Stomach (tissue), 9 donors: ENCODE data around the gene ZMAT5. TPM values are rescaled to one million over a fixed set of nuclear protein-coding genes. Genes with fewer than 3 reads are reported as not detected.

ENCODE experiments used
- DNase-seq, 2 donors: peaks; one replicate each; pipeline versions ENCODE4 v3.0.0 to v3.0.0-alpha.2; 2013 to 2019
- H3K27ac ChIP-seq, 5 donors: fragments of 200-600 bp in 4 of 5; sonication (generic) in 4 of 5; one replicate each; pipeline ENCODE4 v1.5.1; 2013 to 2019; ENCODE audit warnings: mild to moderate bottlenecking in 1 of 5, moderate library complexity in 1 of 5
- H3K27me3 ChIP-seq, 3 donors: fragments of 200-600 bp; sonication (generic); one replicate each; pipeline ENCODE4 v1.5.1; 2017 to 2019; ENCODE audit warnings: mixed run types in 1 of 3
- H3K36me3 ChIP-seq, 4 donors: fragments of 200-600 bp; sonication (generic); 1 replicate in 3 of 4; 2 replicates in 1 of 4; pipeline ENCODE4 v1.5.1; 2016 to 2019
- H3K4me1 ChIP-seq, 4 donors: fragments of 200-600 bp; sonication (generic); one replicate each; pipeline ENCODE4 v1.5.1; 2016 to 2019
- H3K4me3 ChIP-seq, 4 donors: fragments of 200-600 bp; sonication (generic) in 3 of 4; one replicate each; pipeline ENCODE4 v1.5.1; 2016 to 2019; ENCODE audit warnings: mild to moderate bottlenecking in 1 of 4
- H3K9me3 ChIP-seq, 4 donors: fragments of 200-600 bp; sonication (generic); one replicate each; pipeline ENCODE4 v1.5.1; 2016 to 2019
- EP300 ChIP-seq: sonication (generic); formaldehyde crosslinking; IDR thresholded peaks from one replicate; pipeline ENCODE4 v1.6.1; 2017; ENCODE audit warnings: antibody characterized with exemption
- POLR2A ChIP-seq, 4 donors: fragments of 450-650 bp; IDR thresholded peaks; one replicate each; pipeline ENCODE4 v1.6.1; 2016; ENCODE audit warnings: antibody characterized with exemption in 4 of 4, control low read depth in 2 of 4, mild to moderate bottlenecking in 1 of 4, moderate library complexity in 1 of 4
- POLR2AphosphoS5 ChIP-seq, 3 donors: sonication (generic); formaldehyde crosslinking; IDR thresholded peaks; one replicate each; pipeline ENCODE4 v1.6.1; 2016; ENCODE audit warnings: antibody characterized with exemption in 3 of 3
- WGBS, 5 donors: extraction: QIAGEN DNeasy Blood & Tissue Kit in 3 of 5; methylation state at CpG; one replicate each; pipeline versions ENCODE4 v1.1.5 to v1.1.7; 2013 to 2018; 5-methylcytosine and 5-hydroxymethylcytosine counted together
- intact Hi-C: fragments of 100-400 bp; cut with DNase I; formaldehyde crosslinking; loops from one replicate; pipeline ENCODE4 v1.15.1; 2023; ENCODE audit warnings: low total_unique reads
- polyA plus RNA-seq, 3 donors: library from polyadenylated mRNA; stranded (reverse); fragments of 200-250 nt; gene quantifications; one replicate each; pipeline ENCODE4 v1.2.3, GENCODE V29; 2013
- total RNA-seq, 5 donors: library from RNA; depleted of rRNA; stranded (reverse); fragments of >200 nt; gene quantifications; one replicate each; pipeline versions ENCODE4 v1.1.0 to v1.2.3, GENCODE V29; 2014 to 2016
- TF ChIP-seq, protein P1 (sequence below), 7 experiments: fragments of 450-650 bp in 4 of 7; fragments of 200-600 bp in 3 of 7; sonication (generic) in 3 of 7; IDR thresholded peaks; one replicate each; pipeline ENCODE4 v1.5.1; 2016 to 2019; ENCODE audit warnings: antibody characterized with exemption in 7 of 7, control low read depth in 2 of 7, mild to moderate bottlenecking in 1 of 7
- donor health status: healthy with polysubstance abuse.
- donor health status: Bipolar disorder and iron deficiency.
- donor health status: healthy.

Gene ZMAT5
- total and polyA plus RNA-seq, 8 donors = 0.58 to 37.9 (median 14.8) TPM

DNA sequence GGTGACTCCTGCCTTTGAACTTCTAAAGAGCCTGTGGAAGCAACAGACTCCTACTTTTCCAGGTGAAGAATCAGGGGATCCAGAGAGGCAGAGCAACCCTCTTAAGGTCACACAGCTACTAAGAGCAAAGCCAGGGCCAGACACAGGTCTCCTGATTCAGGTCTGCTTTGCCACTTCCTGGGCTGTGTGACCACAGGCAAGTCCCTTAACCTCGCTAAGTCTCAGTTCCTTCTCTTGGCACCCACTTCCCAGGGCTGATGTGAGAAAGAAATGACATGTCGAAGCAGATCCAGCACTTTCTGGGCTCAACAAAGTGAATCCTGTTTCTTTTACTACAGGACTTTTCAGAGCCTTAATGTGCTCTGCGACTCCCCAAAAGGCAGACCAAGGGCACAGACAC lies 30.5 kb upstream of the ZMAT5 start:
- Histone ChIP-seq H3K27me3 (no peaks in the 10 kb centered on the region), H3K9me3 (no peaks in the 10 kb centered on the region), H3K4me3 (no peak overlapping the region), H3K4me1 (peaks cover 44 to 59% (median 50%) of the 10 kb centered on the region in 4 donors), H3K27ac (peak overlapping the region in 3 of 5 donors; percentile 36 to 89 (median 88)), H3K36me3 (peaks cover 47 to 99% (median 84%) of the 10 kb centered on the region in 4 donors)
- WGBS, 5 donors = 84 to 96% (median 87%) methylated on average over 3 of the region's 3 CpGs
- TF ChIP-seq POLR2A (IDR thresholded peaks at IDR 0.05) = no peak
- no peak for TF ChIP-seq POLR2AphosphoS5 (IDR thresholded peaks at IDR 0.05)
- no peak for TF ChIP-seq EP300
- TF ChIP-seq, protein P1, sequence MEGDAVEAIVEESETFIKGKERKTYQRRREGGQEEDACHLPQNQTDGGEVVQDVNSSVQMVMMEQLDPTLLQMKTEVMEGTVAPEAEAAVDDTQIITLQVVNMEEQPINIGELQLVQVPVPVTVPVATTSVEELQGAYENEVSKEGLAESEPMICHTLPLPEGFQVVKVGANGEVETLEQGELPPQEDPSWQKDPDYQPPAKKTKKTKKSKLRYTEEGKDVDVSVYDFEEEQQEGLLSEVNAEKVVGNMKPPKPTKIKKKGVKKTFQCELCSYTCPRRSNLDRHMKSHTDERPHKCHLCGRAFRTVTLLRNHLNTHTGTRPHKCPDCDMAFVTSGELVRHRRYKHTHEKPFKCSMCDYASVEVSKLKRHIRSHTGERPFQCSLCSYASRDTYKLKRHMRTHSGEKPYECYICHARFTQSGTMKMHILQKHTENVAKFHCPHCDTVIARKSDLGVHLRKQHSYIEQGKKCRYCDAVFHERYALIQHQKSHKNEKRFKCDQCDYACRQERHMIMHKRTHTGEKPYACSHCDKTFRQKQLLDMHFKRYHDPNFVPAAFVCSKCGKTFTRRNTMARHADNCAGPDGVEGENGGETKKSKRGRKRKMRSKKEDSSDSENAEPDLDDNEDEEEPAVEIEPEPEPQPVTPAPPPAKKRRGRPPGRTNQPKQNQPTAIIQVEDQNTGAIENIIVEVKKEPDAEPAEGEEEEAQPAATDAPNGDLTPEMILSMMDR (IDR thresholded peaks at IDR 0.05) = no peak
- DNase-seq = no peak
- intact Hi-C loops = no loop called here

DNA sequence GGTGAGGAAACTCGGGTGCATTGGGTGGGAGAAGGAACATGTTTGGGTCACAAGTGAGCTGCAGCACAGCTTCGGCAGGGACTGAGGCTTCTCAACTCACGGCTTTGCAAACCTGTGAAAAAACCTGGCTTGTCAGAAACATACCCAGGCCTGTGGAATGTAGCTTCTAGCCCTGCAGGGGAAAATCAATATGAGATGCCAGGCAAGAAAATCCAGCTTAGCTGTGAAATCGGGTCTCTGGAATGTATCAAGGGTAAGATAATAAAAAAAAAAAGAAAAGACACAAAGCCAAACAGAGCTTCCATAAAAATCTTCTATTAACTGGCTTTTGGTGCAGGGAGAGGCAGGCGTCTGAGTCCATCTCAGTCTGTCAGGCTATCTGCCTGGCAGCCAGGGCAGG lies 28.9 kb upstream of the ZMAT5 start:
- no peak overlapping the region for H3K27ac ChIP-seq

DNA sequence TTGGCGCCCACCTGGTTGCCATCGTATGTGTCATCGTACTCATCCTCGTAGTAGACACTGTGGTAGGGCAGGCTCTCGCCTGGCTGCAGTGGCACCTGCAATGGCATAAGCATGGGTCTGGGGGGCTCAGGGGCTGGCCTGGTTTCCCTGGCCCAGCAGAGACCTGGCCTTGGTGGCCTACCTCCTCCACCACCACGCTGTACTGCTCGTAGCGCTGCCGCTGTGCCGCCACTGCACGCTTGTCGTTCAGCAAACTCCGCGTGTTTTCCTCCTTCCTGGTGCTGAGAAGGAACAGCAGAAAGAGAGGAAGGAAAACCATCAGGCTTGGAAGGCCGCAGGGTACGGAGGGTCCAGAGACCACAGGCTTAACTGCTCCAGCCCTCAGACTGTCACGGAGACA lies 26.6 kb upstream of the ZMAT5 start:
- H3K4me3 ChIP-seq = no peak overlapping the region
- H3K27ac ChIP-seq = no peak overlapping the region
- H3K4me1 ChIP-seq = peaks cover 7 to 20% (median 13%) of the 10 kb centered on the region in 4 donors
- 96 to 98% (median 96%) methylated on average over 17 of the region's 17 CpGs for WGBS, 5 donors
- DNase-seq = no peak
- TF ChIP-seq POLR2A (IDR thresholded peaks at IDR 0.05) = no peak
- TF ChIP-seq EP300 = no peak
- no peak for TF ChIP-seq POLR2AphosphoS5 (IDR thresholded peaks at IDR 0.05)
- TF ChIP-seq, protein P1 (IDR thresholded peaks at IDR 0.05) = no peak
- H3K27me3 ChIP-seq = no peaks in the 10 kb centered on the region
- no peaks in the 10 kb centered on the region for H3K9me3 ChIP-seq
- intact Hi-C loops = no loop called here
- H3K36me3 ChIP-seq = peaks cover 54 to 100% (median 95%) of the 10 kb centered on the region in 4 donors

More for the DNA sequence above, 28.9 kb upstream of the ZMAT5 start:
- intact Hi-C loops = no loop called here
- no peak overlapping the region for H3K4me3 ChIP-seq
- peaks cover 28 to 42% (median 36%) of the 10 kb centered on the region in 4 donors for H3K4me1 ChIP-seq
- WGBS, 5 donors = 63 to 86% (median 81%) methylated on average over 5 of the region's 5 CpGs
- no peak for TF ChIP-seq POLR2AphosphoS5 (IDR thresholded peaks at IDR 0.05)
- no peak for TF ChIP-seq POLR2A (IDR thresholded peaks at IDR 0.05)
- TF ChIP-seq, protein P1 (IDR thresholded peaks at IDR 0.05) = no peak
- TF ChIP-seq EP300 = no peak
- H3K36me3 ChIP-seq = peaks cover 45 to 99% (median 85%) of the 10 kb centered on the region in 4 donors
- H3K27me3 ChIP-seq = no peaks in the 10 kb centered on the region
- DNase-seq = no peak
- H3K9me3 ChIP-seq = no peaks in the 10 kb centered on the region

DNA sequence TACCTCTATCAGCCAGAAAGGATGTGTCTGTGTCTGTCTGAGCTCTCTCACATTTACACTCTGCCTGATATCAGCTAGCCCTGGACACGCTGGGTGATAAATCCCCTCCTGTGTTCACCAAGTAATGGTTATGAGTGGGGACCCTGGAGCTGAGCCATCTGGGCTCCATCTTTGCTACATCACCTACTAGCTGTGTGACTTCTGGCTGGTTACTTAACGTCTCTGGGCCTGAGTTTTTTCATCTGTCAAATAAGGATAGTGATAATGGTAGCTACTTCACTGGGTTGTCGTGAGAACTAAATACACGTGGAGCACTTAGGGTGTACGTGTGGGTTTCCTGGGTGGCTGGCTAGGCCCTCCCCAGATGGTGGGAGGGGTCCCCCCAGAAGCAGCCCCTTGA lies 23.3 kb upstream of the ZMAT5 start:
- peaks cover 49 to 80% (median 77%) of the 10 kb centered on the region in 4 donors for H3K36me3 ChIP-seq
- H3K27me3 ChIP-seq = no peaks in the 10 kb centered on the region
- H3K9me3 ChIP-seq = no peaks in the 10 kb centered on the region
- no peak overlapping the region for H3K4me3 ChIP-seq
- no peak overlapping the region for H3K27ac ChIP-seq
- intact Hi-C loops = no loop called here
- peaks cover 19 to 30% (median 28%) of the 10 kb centered on the region in 4 donors for H3K4me1 ChIP-seq
- DNase-seq = no peak
- 87 to 94% (median 92%) methylated on average over 5 of the region's 5 CpGs for WGBS, 5 donors
- TF ChIP-seq POLR2A (IDR thresholded peaks at IDR 0.05) (no peak), EP300 (no peak), POLR2AphosphoS5 (IDR thresholded peaks at IDR 0.05) (no peak)
- TF ChIP-seq, protein P1 (IDR thresholded peaks at IDR 0.05) = no peak
